ENCODE measurements around the gene ZMIZ1. TPM values are rescaled to one million over a fixed set of nuclear protein-coding genes. Genes with fewer than 3 reads are reported as not detected.

Gene ZMIZ1
- total RNA-seq, 1 experiment from 2014 or later, result 34.2 TPM

- peaks cover 23% of the 10 kb centered on the region for H3K4me1 ChIP-seq (ENCODE audit: control insufficient read depth, insufficient read depth, low read length)
- no TSS peak for BruUV-seq (replicated peaks)
- no peaks in the 10 kb centered on the region for H3K9me3 ChIP-seq (ENCODE audit: control insufficient read depth, insufficient read depth, low read depth, low read length)
- H3K4me3 ChIP-seq (ENCODE audit: low read depth in 2 of 2, low read length in 2 of 2), result no peak overlapping the region
- CTCF ChIA-PET, result interaction anchor here (0.6 kb wide), 1 partner anchor 23 kb away, joined by 4 read pairs; no protein-coding TSS in a partner anchor
- no peak for ATAC-seq
- H3K27ac ChIP-seq (ENCODE audit: low read length), result no peak overlapping the region
- H3K36me3 ChIP-seq (ENCODE audit: control insufficient read depth, insufficient read depth, low read length), result no peaks in the 10 kb centered on the region
- no peaks in the 10 kb centered on the region for H3K27me3 ChIP-seq (ENCODE audit: control insufficient read depth, insufficient read depth, low read length)
- intact Hi-C loops (cut with micrococcal nuclease; ENCODE audit: unreplicated experiment), result no loop called here
- POLR2A ChIA-PET, result no interaction called here
- in situ Hi-C loops (cut with HindIII; ENCODE audit: low pct_unique_long_range_greater_than_20kb, low sequenced_read_pairs), result no loop called here
- no peak for TF ChIP-seq TCF7L2 (IDR thresholded peaks at IDR 0.05; ENCODE audit: low read depth, low read length)
- TF ChIP-seq SIN3A (IDR thresholded peaks at IDR 0.05; ENCODE audit: borderline replicate concordance, insufficient read depth, low read depth, low read length), result no peak
- no peak for TF ChIP-seq CTCF (IDR thresholded peaks at IDR 0.05)
- no peak for DNase-seq (ENCODE audit: low read depth, low spot score)
These were observed 43.3 kb downstream of the ZMIZ1 start for GRCh38 chr10:79111846-79112614.

- ChIA-PET CTCF (interaction anchor here (0.5 to 0.6 kb wide), 2 partner anchors 8 to 22 kb away, joined by 4 to 5 read pairs; no protein-coding TSS in a partner anchor), POLR2A (no interaction called here)
- TF ChIP-seq TCF7L2 (IDR thresholded peaks at IDR 0.05; ENCODE audit: low read depth, low read length), result no peak
- no peak for TF ChIP-seq POLR2AphosphoS5 (IDR thresholded peaks at IDR 0.05; ENCODE audit: low read depth, low read length)
- no peak for TF ChIP-seq SIN3A (IDR thresholded peaks at IDR 0.05; ENCODE audit: borderline replicate concordance, insufficient read depth, low read depth, low read length)
- no peak for TF ChIP-seq REST (IDR thresholded peaks at IDR 0.05; ENCODE audit: insufficient read depth in 1 of 2, low read depth in 2 of 2, low read length in 1 of 2)
- TF ChIP-seq CTCF (IDR thresholded peaks at IDR 0.05), result no peak
These were observed 44.2 kb downstream of the ZMIZ1 start for GRCh38 chr10:79112881-79113431.

More at GRCh38 chr10:79112881-79113431, 44.2 kb downstream of the ZMIZ1 start:
- ATAC-seq, result peak; percentile 75
- in situ Hi-C loops (cut with HindIII; ENCODE audit: low pct_unique_long_range_greater_than_20kb, low sequenced_read_pairs), result no loop called here
- Histone ChIP-seq H3K4me1 (ENCODE audit: control insufficient read depth, insufficient read depth, low read length) (peaks cover 17% of the 10 kb centered on the region), H3K27ac (ENCODE audit: low read length) (peak overlapping the region; percentile 1), H3K4me3 (ENCODE audit: low read depth in 2 of 2, low read length in 2 of 2) (no peak overlapping the region), H3K36me3 (ENCODE audit: control insufficient read depth, insufficient read depth, low read length) (no peaks in the 10 kb centered on the region), H3K27me3 (ENCODE audit: control insufficient read depth, insufficient read depth, low read length) (no peaks in the 10 kb centered on the region), H3K9me3 (ENCODE audit: control insufficient read depth, insufficient read depth, low read depth, low read length) (no peaks in the 10 kb centered on the region)
- no TSS peak for BruUV-seq (replicated peaks)
- no peak for DNase-seq (ENCODE audit: low read depth, low spot score)
- intact Hi-C loops (cut with micrococcal nuclease; ENCODE audit: unreplicated experiment), result no loop called here
